Kidney epithelial cell (primary cell): ENCODE measurements around the gene PAFAH1B1. TPM values are rescaled to one million over a fixed set of nuclear protein-coding genes. Genes with fewer than 3 reads are reported as not detected.

Experiments used
- DNase-seq: peaks from one replicate; pipeline ENCODE4 v3.0.0-alpha.2; 2010; ENCODE audit warnings: low read depth
- H3K27me3 ChIP-seq: 2 replicates; pipeline ENCODE4 v1.6.0; 2011; ENCODE audit warnings: low read length; ENCODE audit not compliant: control insufficient read depth, insufficient read depth
- H3K36me3 ChIP-seq: 2 replicates; pipeline ENCODE4 v1.5.1; 2011; ENCODE audit warnings: low read length; ENCODE audit not compliant: control insufficient read depth, insufficient read depth
- H3K4me3 ChIP-seq: 2 replicates; pipeline ENCODE4 v1.5.1; 2011; ENCODE audit warnings: low read depth, mild to moderate bottlenecking, control low read depth, low read length
- total RNA-seq: library from RNA; depleted of rRNA; stranded (reverse); fragments of >200 nt; gene quantifications from 2 replicates; pipeline ENCODE4 v1.2.3, GENCODE V29; 2015
- TF ChIP-seq, protein P1 (sequence below): IDR thresholded peaks from 2 replicates; pipeline ENCODE4 v1.5.1; 2011; ENCODE audit warnings: mild to moderate bottlenecking, moderate library complexity, low read length, control low read depth, inconsistent platforms; ENCODE audit not compliant: insufficient read depth, poor library complexity, severe bottlenecking

Gene PAFAH1B1
- total RNA-seq, 1 donor from 2014 or later: 54.7 TPM

GRCh38 chr17:2722611-2723010 is 129.2 kb downstream of the PAFAH1B1 start:
- H3K4me3 ChIP-seq: no peak overlapping the region
- TF ChIP-seq, protein P1, sequence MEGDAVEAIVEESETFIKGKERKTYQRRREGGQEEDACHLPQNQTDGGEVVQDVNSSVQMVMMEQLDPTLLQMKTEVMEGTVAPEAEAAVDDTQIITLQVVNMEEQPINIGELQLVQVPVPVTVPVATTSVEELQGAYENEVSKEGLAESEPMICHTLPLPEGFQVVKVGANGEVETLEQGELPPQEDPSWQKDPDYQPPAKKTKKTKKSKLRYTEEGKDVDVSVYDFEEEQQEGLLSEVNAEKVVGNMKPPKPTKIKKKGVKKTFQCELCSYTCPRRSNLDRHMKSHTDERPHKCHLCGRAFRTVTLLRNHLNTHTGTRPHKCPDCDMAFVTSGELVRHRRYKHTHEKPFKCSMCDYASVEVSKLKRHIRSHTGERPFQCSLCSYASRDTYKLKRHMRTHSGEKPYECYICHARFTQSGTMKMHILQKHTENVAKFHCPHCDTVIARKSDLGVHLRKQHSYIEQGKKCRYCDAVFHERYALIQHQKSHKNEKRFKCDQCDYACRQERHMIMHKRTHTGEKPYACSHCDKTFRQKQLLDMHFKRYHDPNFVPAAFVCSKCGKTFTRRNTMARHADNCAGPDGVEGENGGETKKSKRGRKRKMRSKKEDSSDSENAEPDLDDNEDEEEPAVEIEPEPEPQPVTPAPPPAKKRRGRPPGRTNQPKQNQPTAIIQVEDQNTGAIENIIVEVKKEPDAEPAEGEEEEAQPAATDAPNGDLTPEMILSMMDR: no peak
- no peaks in the 10 kb centered on the region for H3K36me3 ChIP-seq
- H3K27me3 ChIP-seq: peaks cover 36% of the 10 kb centered on the region
- no peak for DNase-seq

GRCh38 chr17:2723505-2723996 is 130.1 kb downstream of the PAFAH1B1 start:
- H3K27me3 ChIP-seq: peaks cover 37% of the 10 kb centered on the region
- no peak for DNase-seq
- no peak overlapping the region for H3K4me3 ChIP-seq
- H3K36me3 ChIP-seq: no peaks in the 10 kb centered on the region
- TF ChIP-seq, protein P1: no peak

DNA sequence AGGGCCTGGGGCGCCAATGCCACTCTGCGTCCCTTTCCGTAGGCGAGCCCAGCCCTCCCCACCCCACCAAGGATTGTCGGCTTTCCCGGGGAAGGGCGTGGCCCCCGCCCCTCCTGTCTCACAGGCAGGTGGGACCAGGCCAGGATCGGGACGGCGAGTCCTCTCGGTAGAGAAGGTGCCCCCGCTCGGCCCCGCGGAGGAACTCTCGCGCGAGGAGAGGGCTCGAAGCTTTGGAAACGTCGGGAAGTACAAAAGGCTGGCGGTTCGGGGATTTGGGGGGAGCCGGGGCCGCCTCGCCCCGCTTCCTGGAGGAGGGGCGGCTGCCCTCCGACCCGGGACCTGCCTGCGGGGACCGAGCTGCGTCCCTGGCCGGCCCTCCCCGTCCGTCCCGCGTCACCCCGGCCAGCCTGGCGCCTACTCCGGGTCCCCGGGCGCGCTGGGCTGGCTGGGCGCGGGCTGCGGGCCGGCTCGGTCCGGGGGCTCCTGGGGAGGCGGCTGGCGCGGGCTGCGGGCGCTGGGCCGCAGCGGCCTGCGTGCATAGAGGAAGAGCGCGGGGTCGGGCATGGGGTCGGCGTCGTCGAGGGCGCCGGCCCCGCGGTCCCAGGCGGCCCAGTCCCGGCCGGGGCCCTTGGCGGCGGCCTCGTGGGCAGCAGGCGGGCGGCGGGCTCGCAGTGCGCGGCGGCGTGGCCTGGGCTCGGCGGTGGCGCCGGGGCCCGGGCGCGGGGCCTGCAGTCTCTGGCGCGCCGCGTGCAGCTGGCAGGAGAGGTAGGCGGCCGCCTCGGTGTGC is 130.7 kb downstream of the PAFAH1B1 start:
- DNase-seq: no peak
- TF ChIP-seq, protein P1: no peak
- peaks cover 37% of the 10 kb centered on the region for H3K27me3 ChIP-seq

DNA sequence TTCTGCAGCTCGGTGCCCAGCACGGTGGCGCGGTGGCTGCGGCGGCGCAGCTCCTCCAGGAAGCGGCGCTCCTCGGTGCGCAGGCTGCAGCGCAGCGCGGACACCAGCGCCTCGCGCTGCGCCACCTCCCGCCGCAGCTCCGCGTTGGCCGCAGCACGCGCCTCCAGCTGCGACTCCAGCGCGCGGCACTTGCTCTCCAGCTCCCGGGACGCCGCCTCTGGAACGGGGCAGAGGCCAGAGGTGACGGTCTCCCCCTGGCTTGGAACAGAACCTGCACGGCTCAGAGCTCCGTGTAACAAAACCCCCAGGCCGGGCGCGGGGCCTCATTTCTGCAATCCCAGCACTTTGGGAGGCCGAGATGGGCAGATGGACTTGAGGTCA is 131.3 kb downstream of the PAFAH1B1 start:
- H3K4me3 ChIP-seq: peak overlapping the region; percentile 11
- no peak for DNase-seq
- H3K36me3 ChIP-seq: no peaks in the 10 kb centered on the region
- H3K27me3 ChIP-seq: peaks cover 37% of the 10 kb centered on the region
- TF ChIP-seq, protein P1: no peak

More for the DNA sequence above, 130.7 kb downstream of the PAFAH1B1 start:
- Histone ChIP-seq H3K36me3 (no peaks in the 10 kb centered on the region), H3K4me3 (no peak overlapping the region)

DNA sequence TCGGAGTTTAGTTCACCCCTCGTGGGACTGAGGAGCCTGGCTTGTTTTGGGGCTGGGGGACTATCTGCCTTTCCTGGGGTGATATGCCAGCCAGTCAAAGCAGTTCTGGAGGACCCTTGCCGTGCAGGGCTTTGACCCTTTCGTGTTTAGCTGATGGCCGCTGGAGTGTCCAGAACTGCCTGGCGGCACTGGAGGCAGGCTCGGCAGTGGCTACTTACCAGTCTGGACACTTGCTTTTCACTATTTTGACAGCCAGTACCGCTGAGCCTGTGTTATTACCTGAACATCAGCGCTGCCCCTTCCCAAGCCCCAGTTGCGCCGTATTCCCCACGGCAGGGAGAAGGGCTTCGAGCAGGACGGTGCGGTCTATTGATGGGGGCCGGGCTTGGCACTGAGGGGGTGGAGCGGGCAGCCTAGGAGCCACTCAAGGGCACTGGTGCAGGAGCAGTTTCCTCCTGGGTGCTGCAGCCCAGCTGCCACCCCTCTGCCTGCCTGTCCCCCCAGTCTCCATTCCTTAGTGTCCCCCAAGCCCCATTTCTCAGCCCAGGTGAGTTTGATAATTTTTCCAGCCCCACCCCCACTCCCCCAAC is 137.4 kb downstream of the PAFAH1B1 start:
- TF ChIP-seq, protein P1: no peak
- Histone ChIP-seq H3K27me3 (peaks cover 21% of the 10 kb centered on the region), H3K4me3 (no peak overlapping the region)

More for the DNA sequence above, 137.4 kb downstream of the PAFAH1B1 start:
- no peaks in the 10 kb centered on the region for H3K36me3 ChIP-seq
- DNase-seq: no peak
